ENCODE data around the gene MAPK6. TPM values are rescaled to one million over a fixed set of nuclear protein-coding genes. Genes with fewer than 3 reads are reported as not detected.
"Not testable (repeated sequence)": the region's sequence is repeated elsewhere in the genome, so short reads cannot be mapped to it uniquely, and the experiment has no call there.

MAPK6 gene
- total RNA-seq, 1 donor from 2014 or later: 23.5 TPM

DNA sequence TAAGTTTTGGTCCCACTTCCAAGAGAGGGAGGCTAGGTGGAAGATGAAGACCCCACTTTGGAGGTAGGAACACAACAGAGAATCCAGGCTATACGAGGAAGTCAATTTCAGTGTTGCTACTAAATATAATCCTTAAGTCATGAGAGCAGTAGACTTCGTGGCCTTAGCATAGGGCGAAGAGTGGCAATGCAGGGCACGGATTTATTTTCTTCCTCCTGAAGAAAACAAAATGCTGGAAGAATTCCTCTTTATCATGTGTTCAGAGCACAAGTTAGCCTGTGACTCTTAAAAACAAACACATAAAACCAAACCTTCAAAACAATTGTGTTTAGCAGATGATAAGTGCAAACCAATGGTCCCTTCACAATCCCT lies 74.1 kb downstream of the MAPK6 start:
- H3K9me3 ChIP-seq (ENCODE audit: control insufficient read depth in 3 of 3, low read length in 3 of 3): peaks cover 0 to 3% (median 0%) of the 10 kb centered on the region in 3 donors
- no peak overlapping the region for H3K9ac ChIP-seq (ENCODE audit: low read depth in 1 of 3, low read length in 3 of 3)
- H3K4me1 ChIP-seq (ENCODE audit: control insufficient read depth in 3 of 3, insufficient read depth in 3 of 3, low read length in 3 of 3): peaks cover 12 to 17% (median 14%) of the 10 kb centered on the region in 3 donors
- H3K36me3 ChIP-seq (ENCODE audit: control insufficient read depth in 3 of 3, insufficient read depth in 3 of 3, low read length in 3 of 3): no peaks in the 10 kb centered on the region
- H3K4me3 ChIP-seq (ENCODE audit: low read length in 3 of 3): no peak overlapping the region
- peaks cover 0 to 4% (median 0%) of the 10 kb centered on the region in 3 donors for H3K27me3 ChIP-seq (ENCODE audit: control insufficient read depth in 3 of 3, insufficient read depth in 3 of 3, low read length in 3 of 3)
- no peak overlapping the region for H3K27ac ChIP-seq (ENCODE audit: low read depth, low read length)

DNA sequence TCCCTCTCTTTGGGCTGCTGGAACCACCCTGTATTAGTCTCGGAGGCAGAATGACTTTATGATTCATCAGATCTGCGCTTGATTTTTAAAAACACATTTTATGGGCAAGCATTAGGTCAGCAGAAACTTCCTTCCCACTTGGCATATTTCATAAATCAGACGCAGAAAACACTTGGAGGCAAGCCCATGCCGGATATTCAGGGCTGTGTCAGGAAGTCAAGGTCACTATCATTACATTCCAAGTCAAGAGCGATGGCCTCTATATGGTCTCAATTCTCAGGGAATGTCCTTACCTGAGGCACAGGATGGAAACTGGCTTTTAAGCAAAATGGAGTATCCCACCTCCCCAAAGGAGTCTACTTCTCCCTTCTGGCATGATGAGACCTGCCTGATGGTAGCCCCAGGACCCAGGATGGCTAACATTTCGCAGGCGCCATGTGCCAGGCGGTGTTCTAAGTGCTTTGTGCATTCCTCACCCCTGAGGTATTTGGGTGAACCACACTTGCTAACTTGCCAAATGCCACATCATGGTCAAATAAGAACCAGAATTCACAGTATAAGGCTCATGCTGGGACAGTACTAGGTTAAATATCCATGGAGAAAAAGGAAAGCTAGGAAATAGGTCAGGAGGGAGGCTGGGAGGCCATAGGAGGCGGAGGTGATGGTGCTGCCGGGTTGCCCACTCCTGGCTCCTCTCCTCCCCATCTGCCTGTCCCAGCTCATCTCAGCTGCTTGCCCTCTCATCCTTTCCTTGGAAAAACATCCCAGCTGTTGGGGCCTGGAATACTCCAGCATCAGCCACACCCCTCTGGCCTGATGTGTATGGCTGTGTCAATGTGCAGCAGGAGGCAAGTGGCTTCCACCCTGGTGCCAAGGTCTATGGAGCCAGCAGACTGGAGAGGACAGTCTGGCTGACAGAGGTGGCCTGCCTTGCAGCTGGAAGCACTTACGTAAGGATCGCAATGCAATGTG lies 74.8 kb downstream of the MAPK6 start:
- Histone ChIP-seq H3K9me3 (ENCODE audit: control insufficient read depth in 3 of 3, low read length in 3 of 3) (peaks cover 0 to 3% (median 0%) of the 10 kb centered on the region in 3 donors), H3K4me1 (ENCODE audit: control insufficient read depth in 3 of 3, insufficient read depth in 3 of 3, low read length in 3 of 3) (peaks cover 12 to 17% (median 14%) of the 10 kb centered on the region in 3 donors), H3K27ac (ENCODE audit: low read depth, low read length) (peak overlapping the region; percentile 24), H3K27me3 (ENCODE audit: control insufficient read depth in 3 of 3, insufficient read depth in 3 of 3, low read length in 3 of 3) (peaks cover 0 to 4% (median 0%) of the 10 kb centered on the region in 3 donors), H3K4me3 (ENCODE audit: low read length in 3 of 3) (peak overlapping the region in 1 of 3 donors; percentile 7), H3K9ac (ENCODE audit: low read depth in 1 of 3, low read length in 3 of 3) (no peak overlapping the region), H3K36me3 (ENCODE audit: control insufficient read depth in 3 of 3, insufficient read depth in 3 of 3, low read length in 3 of 3) (no peaks in the 10 kb centered on the region)

GRCh38 chr15:52094811-52095584 lies 76.0 kb downstream of the MAPK6 start:
- H3K27ac ChIP-seq (ENCODE audit: low read depth, low read length): peak overlapping the region; percentile 52
- H3K4me3 ChIP-seq (ENCODE audit: low read length in 3 of 3): no peak overlapping the region
- H3K36me3 ChIP-seq (ENCODE audit: control insufficient read depth in 3 of 3, insufficient read depth in 3 of 3, low read length in 3 of 3): no peaks in the 10 kb centered on the region
- H3K4me1 ChIP-seq (ENCODE audit: control insufficient read depth in 3 of 3, insufficient read depth in 3 of 3, low read length in 3 of 3): peaks cover 12 to 17% (median 14%) of the 10 kb centered on the region in 3 donors
- no peak overlapping the region for H3K9ac ChIP-seq (ENCODE audit: low read depth in 1 of 3, low read length in 3 of 3)
- peaks cover 0 to 3% (median 0%) of the 10 kb centered on the region in 3 donors for H3K9me3 ChIP-seq (ENCODE audit: control insufficient read depth in 3 of 3, low read length in 3 of 3)
- peaks cover 0 to 4% (median 0%) of the 10 kb centered on the region in 3 donors for H3K27me3 ChIP-seq (ENCODE audit: control insufficient read depth in 3 of 3, insufficient read depth in 3 of 3, low read length in 3 of 3)

DNA sequence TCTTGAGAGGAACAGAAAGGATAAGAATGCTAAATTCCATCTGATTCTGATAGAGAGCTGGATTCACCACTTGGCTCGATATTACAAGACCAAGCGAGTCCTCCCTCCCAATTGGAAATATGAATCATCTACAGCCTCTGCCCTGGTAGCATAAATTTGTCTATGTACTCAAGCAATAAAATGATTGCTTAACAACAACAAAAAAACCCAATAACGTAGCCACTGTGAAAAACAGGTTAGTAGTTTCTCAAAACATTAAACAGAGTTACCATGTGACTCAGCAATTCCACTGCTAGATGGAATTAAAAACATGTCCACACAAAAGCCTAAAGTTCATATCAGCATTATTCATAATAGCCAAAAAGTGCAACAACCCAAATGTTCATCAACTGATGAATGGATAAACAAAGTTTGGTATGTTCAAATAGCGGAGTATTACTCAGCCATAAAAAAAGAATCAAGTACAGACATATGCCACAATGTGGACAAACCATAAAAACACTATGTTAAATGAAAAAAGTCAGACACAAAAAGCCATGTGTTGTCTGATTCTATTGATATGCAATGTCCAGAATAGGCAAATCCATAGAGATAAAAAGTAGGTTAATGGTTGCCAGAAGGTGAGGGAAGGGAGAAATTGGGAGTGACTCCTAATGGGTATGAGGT lies 76.7 kb downstream of the MAPK6 start:
- Histone ChIP-seq H3K9me3 (ENCODE audit: control insufficient read depth in 3 of 3, low read length in 3 of 3) (no peaks in the 10 kb centered on the region), H3K36me3 (ENCODE audit: control insufficient read depth in 3 of 3, insufficient read depth in 3 of 3, low read length in 3 of 3) (no peaks in the 10 kb centered on the region), H3K9ac (ENCODE audit: low read depth in 1 of 3, low read length in 3 of 3) (no peak overlapping the region)

DNA sequence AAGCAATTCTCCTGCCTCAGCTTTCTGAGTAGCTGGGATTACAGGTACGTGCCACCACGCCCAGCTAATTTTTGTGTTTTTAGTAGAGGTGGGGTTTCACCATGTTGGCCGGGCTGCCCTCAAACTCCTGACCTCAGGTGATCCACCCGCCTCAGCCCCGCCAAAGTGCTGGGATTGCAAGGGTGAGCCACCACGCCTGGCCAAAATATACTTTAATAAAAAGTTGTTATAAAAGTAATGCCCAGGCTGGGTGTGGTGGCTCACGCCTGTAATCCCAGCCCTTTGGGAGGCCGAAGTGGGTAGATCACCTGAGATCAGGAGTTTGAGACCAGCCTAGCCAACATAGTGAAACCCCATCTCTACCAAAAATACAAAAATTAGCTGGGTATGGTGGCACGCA lies 77.5 kb downstream of the MAPK6 start:
- peaks cover 12 to 18% (median 17%) of the 10 kb centered on the region in 3 donors for H3K4me1 ChIP-seq (ENCODE audit: control insufficient read depth in 3 of 3, insufficient read depth in 3 of 3, low read length in 3 of 3)
- not testable (repeated sequence) for H3K9me3 ChIP-seq (ENCODE audit: control insufficient read depth in 3 of 3, low read length in 3 of 3); H3K9ac ChIP-seq (ENCODE audit: low read depth in 1 of 3, low read length in 3 of 3); H3K27ac ChIP-seq (ENCODE audit: low read depth, low read length); H3K27me3 ChIP-seq (ENCODE audit: control insufficient read depth in 3 of 3, insufficient read depth in 3 of 3, low read length in 3 of 3); H3K4me3 ChIP-seq (ENCODE audit: low read length in 3 of 3); H3K36me3 ChIP-seq (ENCODE audit: control insufficient read depth in 3 of 3, insufficient read depth in 3 of 3, low read length in 3 of 3)

More for the DNA sequence above, 76.7 kb downstream of the MAPK6 start:
- Histone ChIP-seq H3K4me3 (ENCODE audit: low read length in 3 of 3) (no peak overlapping the region), H3K4me1 (ENCODE audit: control insufficient read depth in 3 of 3, insufficient read depth in 3 of 3, low read length in 3 of 3) (peaks cover 12 to 17% (median 14%) of the 10 kb centered on the region in 3 donors), H3K27me3 (ENCODE audit: control insufficient read depth in 3 of 3, insufficient read depth in 3 of 3, low read length in 3 of 3) (peaks cover 0 to 4% (median 0%) of the 10 kb centered on the region in 3 donors), H3K27ac (ENCODE audit: low read depth, low read length) (no peak overlapping the region)

GRCh38 chr15:52097180-52097579 lies 78.2 kb downstream of the MAPK6 start:
- no peak overlapping the region for H3K9ac ChIP-seq (ENCODE audit: low read depth in 1 of 3, low read length in 3 of 3)
- H3K9me3 ChIP-seq (ENCODE audit: control insufficient read depth in 3 of 3, low read length in 3 of 3): no peaks in the 10 kb centered on the region
- H3K27me3 ChIP-seq (ENCODE audit: control insufficient read depth in 3 of 3, insufficient read depth in 3 of 3, low read length in 3 of 3): peaks cover 0 to 4% (median 0%) of the 10 kb centered on the region in 3 donors
- peaks cover 12 to 18% (median 17%) of the 10 kb centered on the region in 3 donors for H3K4me1 ChIP-seq (ENCODE audit: control insufficient read depth in 3 of 3, insufficient read depth in 3 of 3, low read length in 3 of 3)
- no peaks in the 10 kb centered on the region for H3K36me3 ChIP-seq (ENCODE audit: control insufficient read depth in 3 of 3, insufficient read depth in 3 of 3, low read length in 3 of 3)
- H3K27ac ChIP-seq (ENCODE audit: low read depth, low read length): no peak overlapping the region
- no peak overlapping the region for H3K4me3 ChIP-seq (ENCODE audit: low read length in 3 of 3)

- peaks cover 12 to 18% (median 17%) of the 10 kb centered on the region in 3 donors for H3K4me1 ChIP-seq (ENCODE audit: control insufficient read depth in 3 of 3, insufficient read depth in 3 of 3, low read length in 3 of 3)
- no peaks in the 10 kb centered on the region for H3K36me3 ChIP-seq (ENCODE audit: control insufficient read depth in 3 of 3, insufficient read depth in 3 of 3, low read length in 3 of 3)
- H3K4me3 ChIP-seq (ENCODE audit: low read length in 3 of 3): no peak overlapping the region
- H3K9me3 ChIP-seq (ENCODE audit: control insufficient read depth in 3 of 3, low read length in 3 of 3): no peaks in the 10 kb centered on the region
- H3K27ac ChIP-seq (ENCODE audit: low read depth, low read length): no peak overlapping the region
- H3K9ac ChIP-seq (ENCODE audit: low read depth in 1 of 3, low read length in 3 of 3): no peak overlapping the region
- H3K27me3 ChIP-seq (ENCODE audit: control insufficient read depth in 3 of 3, insufficient read depth in 3 of 3, low read length in 3 of 3): peaks cover 0 to 4% (median 0%) of the 10 kb centered on the region in 3 donors
Measured at GRCh38 chr15:52098323-52098722, 79.3 kb downstream of the MAPK6 start.

DNA sequence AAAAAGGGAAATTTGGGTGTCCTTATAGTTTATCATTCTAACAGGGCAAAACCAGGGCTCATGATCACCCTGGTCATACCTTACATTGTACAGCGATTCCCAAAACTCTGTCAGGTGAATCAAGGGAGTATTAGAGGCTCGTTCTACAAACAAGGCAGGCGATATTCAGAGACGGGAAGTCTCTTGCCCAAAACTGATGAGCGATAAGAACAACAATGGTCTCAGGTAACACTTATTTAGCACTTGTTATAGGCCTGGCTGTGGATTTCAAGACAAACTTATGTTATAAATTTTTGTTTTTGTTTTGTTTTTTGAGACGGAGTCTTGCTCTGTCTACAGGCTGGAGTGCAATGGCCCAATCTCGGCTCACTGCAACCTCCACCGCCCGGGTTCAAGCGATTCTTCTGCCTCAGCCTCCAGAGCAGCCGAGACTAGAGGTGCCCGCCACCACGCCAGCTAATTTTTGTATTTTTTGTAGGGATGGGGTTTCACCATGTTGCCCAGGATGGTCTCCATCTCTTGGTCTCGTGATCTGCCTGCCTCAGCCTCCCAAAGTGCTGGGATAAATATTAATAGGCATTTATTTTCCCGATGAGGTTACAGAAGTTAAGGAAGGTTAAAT lies 80.7 kb downstream of the MAPK6 start:
- no peaks in the 10 kb centered on the region for H3K27me3 ChIP-seq (ENCODE audit: control insufficient read depth in 3 of 3, insufficient read depth in 3 of 3, low read length in 3 of 3)
- no peaks in the 10 kb centered on the region for H3K36me3 ChIP-seq (ENCODE audit: control insufficient read depth in 3 of 3, insufficient read depth in 3 of 3, low read length in 3 of 3)
- H3K4me3 ChIP-seq (ENCODE audit: low read length in 3 of 3): no peak overlapping the region
- H3K9ac ChIP-seq (ENCODE audit: low read depth in 1 of 3, low read length in 3 of 3): no peak overlapping the region
- peaks cover 3 to 7% (median 4%) of the 10 kb centered on the region in 3 donors for H3K4me1 ChIP-seq (ENCODE audit: control insufficient read depth in 3 of 3, insufficient read depth in 3 of 3, low read length in 3 of 3)
- H3K27ac ChIP-seq (ENCODE audit: low read depth, low read length): no peak overlapping the region
- no peaks in the 10 kb centered on the region for H3K9me3 ChIP-seq (ENCODE audit: control insufficient read depth in 3 of 3, low read length in 3 of 3)

GRCh38 chr15:52100807-52101442 lies 81.9 kb downstream of the MAPK6 start:
- H3K4me1 ChIP-seq (ENCODE audit: control insufficient read depth in 3 of 3, insufficient read depth in 3 of 3, low read length in 3 of 3): peaks cover 0 to 4% (median 2%) of the 10 kb centered on the region in 3 donors

More at GRCh38 chr15:52100807-52101442, 81.9 kb downstream of the MAPK6 start:
- H3K27ac ChIP-seq (ENCODE audit: low read depth, low read length): no peak overlapping the region
- no peaks in the 10 kb centered on the region for H3K27me3 ChIP-seq (ENCODE audit: control insufficient read depth in 3 of 3, insufficient read depth in 3 of 3, low read length in 3 of 3)
- H3K9ac ChIP-seq (ENCODE audit: low read depth in 1 of 3, low read length in 3 of 3): no peak overlapping the region
- no peaks in the 10 kb centered on the region for H3K9me3 ChIP-seq (ENCODE audit: control insufficient read depth in 3 of 3, low read length in 3 of 3)
- no peak overlapping the region for H3K4me3 ChIP-seq (ENCODE audit: low read length in 3 of 3)
- no peaks in the 10 kb centered on the region for H3K36me3 ChIP-seq (ENCODE audit: control insufficient read depth in 3 of 3, insufficient read depth in 3 of 3, low read length in 3 of 3)
